A673 (cell line): ENCODE measurements around the gene FUBP3. TPM values are rescaled to one million over a fixed set of nuclear protein-coding genes. Genes with fewer than 3 reads are reported as not detected.
"Not testable (repeated sequence)": the region's sequence is repeated elsewhere in the genome, so short reads cannot be mapped to it uniquely, and the experiment has no call there.

Experiments
- BruUV-seq: library from RNA; stranded (reverse); fragments of 400-500 nt; replicated peaks from 2 replicates; lab custom pipeline; 2021; lab: Mats Ljungman, UMichigan
- CTCF ChIA-PET: fragments of 300-600 bp; sonication (Branson Sonifier 250); formaldehyde crosslinking; loops from one replicate; lab custom pipeline; 2022; ENCODE audit warnings: antibody characterized with exemption; lab: Charles Lee
- POLR2A ChIA-PET: fragments of 300-600 bp; sonication (Branson Sonifier 250); formaldehyde crosslinking; loops from one replicate; lab custom pipeline; 2022; ENCODE audit warnings: antibody characterized with exemption; ENCODE audit not compliant: low non-redundant PET; lab: Charles Lee
- DNase-seq: peaks from one replicate; pipeline ENCODE4 v3.0.0-alpha.2; 2015; ENCODE audit warnings: low spot score
- H3K27ac ChIP-seq: fragments of 200-600 bp; sonication (generic); 2 replicates; pipeline ENCODE4 v1.5.1; 2016; ENCODE audit warnings: mixed run types, low read depth, mild to moderate bottlenecking, mixed read lengths, antibody characterized with exemption, low read length; ENCODE audit not compliant: poor library complexity, severe bottlenecking
- H3K27me3 ChIP-seq: fragments of 200-600 bp; sonication (generic); replicated peaks from 2 replicates; pipeline ENCODE4 v1.6.1; 2017; ENCODE audit warnings: mixed run types, low read depth, mild to moderate bottlenecking, mixed read lengths, antibody characterized with exemption, low read length; ENCODE audit not compliant: insufficient read depth, poor library complexity
- H3K36me3 ChIP-seq: fragments of 200-600 bp; sonication (generic); 2 replicates; pipeline ENCODE4 v1.6.1; 2016; ENCODE audit warnings: mixed run types, mild to moderate bottlenecking, mixed read lengths, antibody characterized with exemption, low read length; ENCODE audit not compliant: insufficient read depth, poor library complexity, severe bottlenecking
- H3K4me1 ChIP-seq: fragments of 200-600 bp; sonication (generic); 2 replicates; pipeline ENCODE4 v1.6.1; 2017; ENCODE audit warnings: mixed run types, mild to moderate bottlenecking, mixed read lengths, antibody characterized with exemption, low read length; ENCODE audit not compliant: insufficient read depth, poor library complexity, severe bottlenecking
- H3K4me3 ChIP-seq: fragments of 200-600 bp; sonication (generic); 2 replicates; pipeline ENCODE4 v1.5.1; 2016; ENCODE audit warnings: low read depth, mixed run types, mild to moderate bottlenecking, mixed read lengths, low read length; ENCODE audit not compliant: poor library complexity, severe bottlenecking
- H3K9me3 ChIP-seq: fragments of 200-600 bp; sonication (generic); 2 replicates; pipeline ENCODE4 v1.6.1; 2016; ENCODE audit warnings: mixed run types, low read depth, mild to moderate bottlenecking, mixed read lengths, antibody characterized with exemption, low read length; ENCODE audit not compliant: poor library complexity, severe bottlenecking
- EZH2 ChIP-seq: fragments of 200-600 bp; sonication (generic); IDR thresholded peaks from 2 replicates; pipeline ENCODE4 v1.6.1; 2017; ENCODE audit warnings: borderline replicate concordance, low read depth, mild to moderate bottlenecking, mixed read lengths, antibody characterized with exemption, low read length; ENCODE audit not compliant: poor library complexity, severe bottlenecking
- intact Hi-C: fragments of 100-400 bp; cut with micrococcal nuclease; formaldehyde crosslinking; loops from one replicate; pipeline ENCODE4 v1.10.0; 2022; ENCODE audit not compliant: unreplicated experiment
- total RNA-seq: library from RNA; stranded (reverse); gene quantifications from 2 replicates; pipeline ENCODE4 v1.2.3, GENCODE V29; 2021
- TF ChIP-seq, protein P1 (sequence below): fragments of 300-800, 200-600 bp; sonication (generic); conservative IDR thresholded peaks from 2 replicates; pipeline ENCODE4 v1.5.1; 2017; ENCODE audit warnings: low read depth, mild to moderate bottlenecking, antibody characterized with exemption, low read length, moderate library complexity, mixed read lengths

FUBP3 gene
- total RNA-seq, 1 experiment from 2014 or later, result 80.4 TPM

DNA sequence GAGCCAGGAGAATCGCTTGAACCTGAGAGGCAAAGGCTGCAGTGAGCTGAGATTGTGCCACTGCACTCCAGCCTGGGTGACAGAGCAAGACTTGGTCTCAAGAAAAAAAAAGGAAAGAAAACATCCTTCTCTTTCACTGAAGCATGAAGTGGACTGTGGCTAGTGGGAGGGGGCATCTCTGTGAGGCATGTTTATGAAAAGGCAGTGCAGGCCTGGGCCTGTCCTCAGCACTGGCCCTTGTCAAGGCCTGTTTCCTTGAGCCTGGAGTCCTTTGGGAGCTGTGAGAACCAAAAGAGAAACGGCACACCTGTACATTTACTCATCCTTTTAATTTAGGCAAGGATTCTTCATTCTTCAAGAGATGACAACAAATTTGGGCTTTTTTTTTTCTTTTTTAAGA lies 18.3 kb upstream of the FUBP3 start:
- no peaks in the 10 kb centered on the region for H3K4me1 ChIP-seq
- no peak for DNase-seq
- H3K4me3 ChIP-seq, result no peak overlapping the region
- intact Hi-C loops, result loop anchor here (5.0 kb wide), 1 partner anchor 99 kb away; no protein-coding TSS in a partner anchor
- ChIA-PET POLR2A (no interaction called here), CTCF (no interaction called here)
- H3K27ac ChIP-seq, result no peak overlapping the region
- no peak for TF ChIP-seq EZH2
- TF ChIP-seq, protein P1, sequence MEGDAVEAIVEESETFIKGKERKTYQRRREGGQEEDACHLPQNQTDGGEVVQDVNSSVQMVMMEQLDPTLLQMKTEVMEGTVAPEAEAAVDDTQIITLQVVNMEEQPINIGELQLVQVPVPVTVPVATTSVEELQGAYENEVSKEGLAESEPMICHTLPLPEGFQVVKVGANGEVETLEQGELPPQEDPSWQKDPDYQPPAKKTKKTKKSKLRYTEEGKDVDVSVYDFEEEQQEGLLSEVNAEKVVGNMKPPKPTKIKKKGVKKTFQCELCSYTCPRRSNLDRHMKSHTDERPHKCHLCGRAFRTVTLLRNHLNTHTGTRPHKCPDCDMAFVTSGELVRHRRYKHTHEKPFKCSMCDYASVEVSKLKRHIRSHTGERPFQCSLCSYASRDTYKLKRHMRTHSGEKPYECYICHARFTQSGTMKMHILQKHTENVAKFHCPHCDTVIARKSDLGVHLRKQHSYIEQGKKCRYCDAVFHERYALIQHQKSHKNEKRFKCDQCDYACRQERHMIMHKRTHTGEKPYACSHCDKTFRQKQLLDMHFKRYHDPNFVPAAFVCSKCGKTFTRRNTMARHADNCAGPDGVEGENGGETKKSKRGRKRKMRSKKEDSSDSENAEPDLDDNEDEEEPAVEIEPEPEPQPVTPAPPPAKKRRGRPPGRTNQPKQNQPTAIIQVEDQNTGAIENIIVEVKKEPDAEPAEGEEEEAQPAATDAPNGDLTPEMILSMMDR, result no peak
- H3K27me3 ChIP-seq, result peaks cover 14% of the 10 kb centered on the region
- H3K36me3 ChIP-seq, result no peaks in the 10 kb centered on the region
- BruUV-seq, result no TSS peak
- H3K9me3 ChIP-seq, result no peaks in the 10 kb centered on the region

DNA sequence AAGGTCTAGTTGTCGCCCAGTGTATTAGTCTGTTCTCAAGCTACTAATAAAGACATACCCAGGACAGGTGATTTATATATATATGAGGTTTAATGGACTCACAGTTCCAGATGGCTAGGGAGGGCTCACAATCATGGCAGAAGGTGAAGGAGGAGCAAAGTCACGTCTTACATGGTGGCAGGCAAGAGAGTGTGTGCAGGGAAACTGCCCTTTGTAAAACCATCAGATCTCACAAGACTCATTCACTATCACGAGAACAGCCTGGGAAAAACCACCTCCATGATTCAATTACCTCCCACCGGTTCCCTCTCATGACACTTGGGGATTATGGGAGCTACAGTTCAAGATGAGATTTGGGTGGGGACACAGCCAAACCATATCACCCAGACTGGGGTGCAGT lies 16.9 kb upstream of the FUBP3 start:
- DNase-seq, H3K27me3 ChIP-seq, CTCF ChIA-PET, H3K4me1 ChIP-seq, H3K27ac ChIP-seq, H3K9me3 ChIP-seq, H3K36me3 ChIP-seq, H3K4me3 ChIP-seq, BruUV-seq: not testable (repeated sequence)
- POLR2A ChIA-PET, result interaction anchor here (0.6 kb wide), 1 partner anchor 11 kb away, joined by 4 read pairs; no protein-coding TSS in a partner anchor
- intact Hi-C loops, result loop anchor here (5.0 kb wide), 1 partner anchor 100 kb away; no protein-coding TSS in a partner anchor

DNA sequence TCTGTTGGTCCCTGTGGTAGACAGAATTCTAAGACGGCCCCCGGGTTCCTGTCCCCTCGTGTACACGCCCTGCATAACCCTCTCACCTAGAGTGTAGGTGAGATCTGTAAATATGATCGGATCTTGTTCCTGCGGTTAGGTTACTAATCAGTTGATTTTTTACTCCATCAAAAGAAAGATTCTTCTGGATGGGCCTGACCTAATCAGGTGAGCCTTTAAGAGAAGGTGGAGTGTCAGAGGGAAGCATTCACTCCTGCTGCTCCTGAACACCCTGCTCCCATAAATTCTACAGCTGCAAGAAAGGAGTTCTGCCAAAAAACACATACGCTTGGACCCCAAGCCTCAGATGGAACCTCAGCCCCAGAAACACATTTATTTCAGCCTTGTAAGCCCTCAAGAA lies 15.6 kb upstream of the FUBP3 start:
- Histone ChIP-seq H3K4me1 (no peaks in the 10 kb centered on the region), H3K27ac (no peak overlapping the region), H3K27me3 (no peaks in the 10 kb centered on the region), H3K9me3 (no peaks in the 10 kb centered on the region), H3K36me3 (no peaks in the 10 kb centered on the region), H3K4me3 (no peak overlapping the region)
- no TSS peak for BruUV-seq
- POLR2A ChIA-PET, result no interaction called here
- no peak for DNase-seq
- no peak for TF ChIP-seq EZH2
- TF ChIP-seq, protein P1, result no peak
- CTCF ChIA-PET, result no interaction called here
- intact Hi-C loops, result loop anchor here (5.0 kb wide), 1 partner anchor 101 kb away; no protein-coding TSS in a partner anchor

DNA sequence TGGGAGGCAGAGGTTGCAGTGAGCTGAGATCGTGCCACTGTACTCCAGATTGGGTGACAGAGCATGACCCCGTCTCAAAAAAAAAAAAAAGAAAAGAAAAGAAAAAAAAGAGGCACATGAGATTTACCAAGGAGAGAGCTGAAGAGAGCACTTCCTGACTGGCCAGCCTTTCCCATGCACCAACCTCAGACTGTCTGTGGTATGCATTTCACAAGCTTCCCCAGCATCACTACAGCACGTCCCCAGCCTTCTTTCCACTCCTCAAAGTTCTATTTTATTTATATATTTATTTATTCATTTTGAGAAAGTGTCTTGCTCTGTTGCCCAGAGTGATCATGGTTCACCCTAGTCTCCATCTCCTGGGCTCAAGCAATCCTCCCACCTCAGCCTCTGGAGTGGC lies 13.6 kb upstream of the FUBP3 start:
- no peak overlapping the region for H3K4me3 ChIP-seq
- DNase-seq, result no peak
- H3K36me3 ChIP-seq, result no peaks in the 10 kb centered on the region
- no peak for TF ChIP-seq EZH2
- TF ChIP-seq, protein P1, result no peak
- POLR2A ChIA-PET, result no interaction called here
- no TSS peak for BruUV-seq
- H3K27me3 ChIP-seq, result no peaks in the 10 kb centered on the region
- no peaks in the 10 kb centered on the region for H3K9me3 ChIP-seq
- intact Hi-C loops, result no loop called here
- no peaks in the 10 kb centered on the region for H3K4me1 ChIP-seq
- no peak overlapping the region for H3K27ac ChIP-seq
- CTCF ChIA-PET, result no interaction called here
